Natural killer cell treated with Interleukin-12 subunit alpha and Interleukin-12 subunit beta and Interleukin-15 and Interleukin-18, amount 100 ng/mL, for 72 hours (primary cell): Measurements from ENCODE around the gene YWHAQ. TPM values are rescaled to one million over a fixed set of nuclear protein-coding genes. Genes with fewer than 3 reads are reported as not detected.
A peak's percentile ranks its signal among the peaks of the same experiment; 100 is the strongest.

Experiments
- ATAC-seq, 2 donors: fragments of 150-1000 bp; cut with Tn5 transposase in 1 of 2; sonication (Bioruptor Pico), chemical (Tn5 transposase) in 1 of 2; 2 replicates each; pipeline ENCODE4 v1.10.0; 2021
- DNase-seq: peaks from one replicate; pipeline ENCODE4 v3.0.0; 2022; ENCODE audit warnings: low spot score
- H3K27ac Mint-ChIP-seq, 2 donors: 1 replicate in 1 of 2; 2 replicates in 1 of 2; pipeline ENCODE4 v1.8.0; 2022; ENCODE audit warnings: mixed read lengths in 2 of 2, mild to moderate bottlenecking in 1 of 2, moderate library complexity in 1 of 2
- H3K27me3 Mint-ChIP-seq, 2 donors: 1 replicate in 1 of 2; 2 replicates in 1 of 2; pipeline ENCODE4 v1.8.0; 2022; ENCODE audit warnings: mixed read lengths in 2 of 2
- H3K36me3 Mint-ChIP-seq: one replicate; pipeline ENCODE4 v1.8.0; 2022; ENCODE audit warnings: mixed read lengths
- H3K4me1 Mint-ChIP-seq, 2 donors: 1 replicate in 1 of 2; 2 replicates in 1 of 2; pipeline ENCODE4 v1.8.0; 2022; ENCODE audit warnings: low read depth in 2 of 2, mixed read lengths in 2 of 2, mild to moderate bottlenecking in 1 of 2
- H3K4me3 Mint-ChIP-seq: one replicate; pipeline ENCODE4 v1.8.0; 2022; ENCODE audit warnings: mixed read lengths
- H3K9me3 Mint-ChIP-seq: 2 replicates; pipeline ENCODE4 v1.8.0; 2022; ENCODE audit warnings: mixed read lengths
- total RNA-seq, 2 donors: library from RNA; stranded (reverse); gene quantifications; one replicate each; pipeline ENCODE4 v1.2.3, GENCODE V29; 2022

YWHAQ gene
- total RNA-seq, 2 donors from 2014 or later, result 221 to 318 TPM

DNA sequence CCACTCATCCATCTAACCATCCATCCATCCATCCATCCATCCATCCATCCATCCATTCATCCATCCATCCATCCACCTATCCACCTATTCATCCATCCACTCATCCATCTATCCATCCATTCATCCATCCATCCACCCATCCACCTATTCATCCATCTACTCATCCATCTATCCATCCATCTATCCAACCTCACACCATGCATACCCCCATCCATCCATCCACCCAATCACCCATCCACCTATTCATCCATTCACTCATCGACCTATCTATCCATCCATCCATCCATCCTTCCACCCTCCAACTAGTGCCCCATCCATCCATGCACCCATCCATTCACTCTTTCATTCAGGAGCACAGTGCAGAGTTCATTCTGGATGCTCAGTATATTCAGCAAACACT, 21.5 kb upstream of the YWHAQ start:
- Mint-ChIP-seq H3K27ac (no peak overlapping the region), H3K4me1 (peaks cover 41 to 53% of the 10 kb centered on the region in 2 donors), H3K4me3 (no peak overlapping the region), H3K27me3 (peaks cover 2 to 5% of the 10 kb centered on the region in 2 donors), H3K36me3 (no peaks in the 10 kb centered on the region), H3K9me3 (peaks cover 5% of the 10 kb centered on the region)
- DNase-seq, result no peak
- no peak for ATAC-seq

DNA sequence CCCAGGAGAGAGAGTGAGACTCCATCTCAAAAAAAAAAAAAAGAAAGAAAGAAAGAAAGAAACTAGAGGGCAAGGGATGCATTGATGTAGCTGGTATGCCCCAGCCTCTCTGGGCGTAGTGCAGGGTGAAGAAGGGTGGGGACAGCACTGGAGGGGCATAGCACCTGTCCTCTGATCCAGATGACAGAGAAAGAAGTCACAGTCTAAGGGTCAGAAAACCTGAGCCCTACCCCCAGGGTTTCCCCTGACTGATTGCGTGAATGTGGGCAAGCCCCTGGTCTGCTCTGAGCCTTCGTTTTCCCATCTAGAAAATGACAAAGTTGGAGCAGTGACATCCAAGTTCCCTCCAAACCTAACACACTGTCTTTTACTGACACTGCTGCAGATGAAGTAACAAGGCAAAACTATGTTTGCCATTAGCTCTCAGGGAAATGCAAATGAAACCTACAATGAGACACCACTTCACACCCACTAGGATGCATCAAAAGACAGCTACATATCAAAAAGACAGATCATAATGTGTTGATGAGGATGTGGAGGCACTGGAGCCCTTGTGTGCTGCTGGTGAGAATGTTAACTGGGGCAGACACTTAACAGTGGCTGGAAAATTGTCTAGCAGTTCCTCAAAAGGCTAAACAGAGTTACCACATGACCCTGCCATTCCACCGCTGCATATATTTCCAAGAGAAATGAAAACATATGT, 19.5 kb upstream of the YWHAQ start:
- no peaks in the 10 kb centered on the region for H3K36me3 Mint-ChIP-seq
- no peak for DNase-seq
- H3K4me1 Mint-ChIP-seq, result peaks cover 30 to 38% of the 10 kb centered on the region in 2 donors
- H3K4me3 Mint-ChIP-seq, result peak overlapping the region; percentile 21
- ATAC-seq, result peak; percentile 43 to 76
- peaks cover 5% of the 10 kb centered on the region for H3K9me3 Mint-ChIP-seq
- peak overlapping the region; percentile 37 to 41 for H3K27ac Mint-ChIP-seq
- peaks cover 5 to 6% of the 10 kb centered on the region in 2 donors for H3K27me3 Mint-ChIP-seq

DNA sequence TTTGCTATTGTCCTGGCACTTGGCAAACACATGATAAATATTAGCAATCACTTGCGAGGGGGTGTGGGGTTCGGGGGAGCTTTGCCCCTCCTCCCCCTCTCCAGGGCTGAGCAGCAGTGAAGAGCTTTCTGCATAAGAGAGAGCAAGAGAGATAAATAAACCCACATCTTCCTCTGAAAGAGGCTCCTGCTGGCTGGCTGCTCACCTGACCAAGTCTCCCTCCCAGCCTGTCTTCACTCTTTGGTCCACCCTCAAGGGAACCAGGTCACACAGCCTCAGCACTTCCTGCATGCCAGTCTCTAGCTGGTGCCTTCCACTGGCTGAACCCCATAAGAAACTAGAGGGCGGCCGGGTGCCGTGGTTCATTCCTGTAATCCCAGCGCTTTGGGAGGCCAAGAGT, 18.5 kb upstream of the YWHAQ start:
- Mint-ChIP-seq H3K4me3 (no peak overlapping the region), H3K36me3 (no peaks in the 10 kb centered on the region), H3K4me1 (peaks cover 25 to 31% of the 10 kb centered on the region in 2 donors), H3K27ac (peak overlapping the region in 1 of 2 donors; percentile 14), H3K27me3 (peaks cover 4 to 5% of the 10 kb centered on the region in 2 donors), H3K9me3 (peaks cover 5% of the 10 kb centered on the region)
- ATAC-seq (no peak), DNase-seq (no peak)

DNA sequence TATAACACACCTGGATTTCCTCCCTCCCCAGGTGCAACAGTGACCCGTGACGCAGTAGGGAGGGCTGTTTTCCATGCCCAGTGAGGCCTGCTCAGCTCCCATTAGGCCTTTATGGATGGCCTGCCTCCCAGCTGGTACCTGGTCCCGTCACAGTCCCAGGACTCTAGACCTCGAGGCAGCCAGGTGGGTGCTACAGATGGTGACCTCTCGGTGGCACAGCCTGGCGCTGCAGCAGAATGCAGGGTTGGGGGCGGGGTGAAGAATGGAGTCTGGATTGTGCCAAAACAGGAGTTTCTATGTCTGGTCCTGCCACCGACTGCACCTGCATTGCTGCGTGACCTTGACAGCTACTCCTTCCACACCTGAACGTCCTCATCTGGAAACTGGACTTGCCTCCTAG, 18.0 kb upstream of the YWHAQ start:
- peak overlapping the region in 1 of 2 donors; percentile 14 for H3K27ac Mint-ChIP-seq

DNA sequence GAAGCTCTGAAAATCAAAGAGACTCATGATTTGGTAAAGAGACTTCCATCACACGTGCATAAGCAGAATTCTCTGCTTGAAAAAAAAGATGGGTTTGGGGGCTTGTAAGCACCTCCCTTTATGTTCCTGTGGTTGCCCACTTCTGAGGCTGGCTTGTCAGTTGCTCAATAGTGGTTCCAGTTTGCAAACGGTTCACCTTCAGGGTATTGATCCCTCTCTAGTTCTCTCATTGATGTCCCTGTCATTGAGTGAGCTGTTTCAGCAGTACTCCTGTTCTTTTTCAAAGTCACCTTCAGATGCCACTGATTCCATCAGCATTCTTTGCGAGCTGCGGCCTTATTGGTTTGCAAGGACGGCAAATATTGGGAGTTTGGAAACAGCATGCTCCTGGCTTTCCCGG, 17.1 kb upstream of the YWHAQ start:
- Mint-ChIP-seq H3K4me1 (peaks cover 27 to 32% of the 10 kb centered on the region in 2 donors), H3K27me3 (peaks cover 5 to 10% of the 10 kb centered on the region in 2 donors), H3K4me3 (no peak overlapping the region), H3K9me3 (peaks cover 5% of the 10 kb centered on the region), H3K27ac (no peak overlapping the region), H3K36me3 (no peaks in the 10 kb centered on the region)
- ATAC-seq (no peak), DNase-seq (no peak)

More for the DNA sequence above, 18.0 kb upstream of the YWHAQ start:
- no peak overlapping the region for H3K4me3 Mint-ChIP-seq
- peaks cover 5% of the 10 kb centered on the region for H3K9me3 Mint-ChIP-seq
- DNase-seq, result no peak
- H3K27me3 Mint-ChIP-seq, result peaks cover 5 to 6% of the 10 kb centered on the region in 2 donors
- H3K36me3 Mint-ChIP-seq, result no peaks in the 10 kb centered on the region
- H3K4me1 Mint-ChIP-seq, result peaks cover 24 to 29% of the 10 kb centered on the region in 2 donors
- no peak for ATAC-seq

DNA sequence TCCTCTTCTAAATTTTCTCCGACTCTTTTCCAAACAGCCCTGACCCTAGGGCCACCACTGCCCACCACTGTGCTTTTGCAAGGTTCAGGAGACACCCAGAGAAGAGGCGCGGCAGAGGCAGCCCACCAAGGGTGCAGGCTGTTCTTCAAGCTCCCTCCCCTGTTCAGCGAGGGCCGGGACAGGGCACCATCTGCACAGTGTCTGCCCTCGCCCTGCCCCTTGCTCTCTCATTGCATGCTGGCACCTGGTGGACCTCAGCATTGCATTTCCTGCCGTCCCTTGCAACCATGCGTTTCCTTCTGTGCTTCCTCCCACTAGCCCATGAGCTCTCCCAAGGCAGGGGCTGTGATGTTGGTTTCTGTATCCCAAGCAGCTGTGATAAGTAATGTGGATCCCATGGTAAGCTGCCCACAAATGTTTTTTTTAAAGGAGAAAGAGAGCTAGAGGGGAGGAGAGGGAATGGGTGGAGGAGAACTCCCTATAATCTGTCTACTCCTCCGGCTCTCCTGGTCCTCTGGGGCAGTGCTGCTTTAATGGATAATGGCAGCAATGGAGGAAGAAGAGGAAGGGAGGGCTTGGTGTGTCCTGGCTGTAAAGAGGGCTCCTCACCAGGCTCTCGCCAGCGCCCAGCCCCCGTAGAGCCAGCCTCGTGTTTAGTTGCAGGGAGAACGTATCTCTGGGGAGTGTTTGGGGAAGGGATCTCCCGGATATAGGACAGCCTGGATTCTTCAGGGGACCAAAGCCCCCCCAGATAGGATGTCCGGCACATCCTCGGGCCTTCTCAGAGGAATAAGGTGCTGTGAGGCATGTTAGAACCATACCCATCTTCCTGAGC, 15.6 kb upstream of the YWHAQ start:
- Mint-ChIP-seq H3K9me3 (no peaks in the 10 kb centered on the region), H3K27ac (no peak overlapping the region), H3K36me3 (no peaks in the 10 kb centered on the region), H3K27me3 (peaks cover 0 to 10% of the 10 kb centered on the region in 2 donors), H3K4me1 (peaks cover 30 to 37% of the 10 kb centered on the region in 2 donors), H3K4me3 (no peak overlapping the region)
- DNase-seq, result no peak
- no peak for ATAC-seq

DNA sequence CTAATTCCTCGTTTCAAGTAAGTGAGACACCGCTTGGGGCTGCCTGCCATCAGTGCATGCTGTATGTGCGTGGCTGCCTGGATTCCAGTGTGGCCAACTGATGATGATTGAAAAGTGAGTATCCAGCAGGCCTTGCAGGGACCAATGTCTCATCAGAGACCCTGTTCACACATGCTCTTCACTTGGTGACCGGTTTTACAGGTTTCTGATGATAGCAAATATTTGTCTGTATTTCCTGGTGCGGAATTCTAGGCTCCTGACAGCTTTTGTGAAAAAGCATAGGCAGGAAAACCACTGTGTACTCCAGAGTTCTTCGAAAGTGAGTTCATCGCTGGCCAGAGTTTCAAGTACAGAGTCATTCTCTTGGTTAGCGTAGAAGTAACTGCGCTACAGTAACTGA, 13.8 kb upstream of the YWHAQ start:
- Mint-ChIP-seq H3K36me3 (no peaks in the 10 kb centered on the region), H3K27ac (no peak overlapping the region), H3K4me1 (peaks cover 25 to 35% of the 10 kb centered on the region in 2 donors), H3K27me3 (peaks cover 0 to 16% of the 10 kb centered on the region in 2 donors), H3K4me3 (no peak overlapping the region), H3K9me3 (no peaks in the 10 kb centered on the region)
- ATAC-seq, result no peak
- no peak for DNase-seq

DNA sequence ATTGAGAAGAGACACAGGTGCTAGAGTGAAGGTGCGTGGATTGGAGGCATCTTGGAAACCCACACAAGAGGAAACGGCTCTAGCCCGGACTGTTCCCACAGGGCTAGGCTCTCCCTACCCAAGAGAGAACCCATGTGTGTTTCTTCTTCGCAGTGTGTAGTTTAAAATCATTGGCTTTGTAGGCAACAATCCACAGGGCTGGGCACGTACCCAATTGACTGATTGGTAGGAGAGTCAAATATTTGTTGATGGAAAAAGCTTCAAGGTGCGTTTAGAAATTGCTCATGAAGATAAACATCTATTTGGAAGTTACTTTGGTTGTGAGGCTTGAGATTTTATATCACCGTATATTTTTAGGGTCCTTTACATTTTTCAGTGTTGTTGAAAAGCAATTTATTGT, 13.2 kb upstream of the YWHAQ start:
- no peaks in the 10 kb centered on the region for H3K36me3 Mint-ChIP-seq
- H3K27me3 Mint-ChIP-seq, result peaks cover 0 to 16% of the 10 kb centered on the region in 2 donors
- no peak for DNase-seq
- no peak for ATAC-seq
- H3K9me3 Mint-ChIP-seq, result no peaks in the 10 kb centered on the region
- no peak overlapping the region for H3K4me3 Mint-ChIP-seq
- H3K4me1 Mint-ChIP-seq, result peaks cover 26 to 35% of the 10 kb centered on the region in 2 donors
- H3K27ac Mint-ChIP-seq, result peak overlapping the region in 1 of 2 donors; percentile 35

DNA sequence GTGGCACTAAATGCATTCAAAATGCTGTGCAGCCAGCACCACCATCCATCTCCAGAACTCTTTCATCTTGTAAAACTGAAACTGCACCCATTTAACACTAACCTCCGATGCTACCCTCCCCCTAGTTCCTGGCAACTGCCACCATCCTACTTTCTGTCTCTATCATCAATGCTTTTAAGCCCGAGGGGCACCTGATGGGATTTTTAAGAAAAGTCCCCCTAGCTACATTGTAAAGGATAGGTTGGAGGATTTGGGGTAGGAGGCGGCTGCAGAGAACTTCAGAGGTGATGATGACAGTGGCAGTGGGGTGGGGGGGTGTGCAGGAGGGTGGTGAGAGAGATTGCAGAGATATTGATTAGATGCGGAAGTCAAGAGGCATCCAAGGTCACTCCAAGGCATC, 10.8 kb upstream of the YWHAQ start:
- H3K27me3 Mint-ChIP-seq, result peaks cover 0 to 12% of the 10 kb centered on the region in 2 donors
- peaks cover 27 to 40% of the 10 kb centered on the region in 2 donors for H3K4me1 Mint-ChIP-seq
- H3K36me3 Mint-ChIP-seq, result no peaks in the 10 kb centered on the region
- DNase-seq (peak; percentile 64), ATAC-seq (peak; percentile 85 to 87)
- no peaks in the 10 kb centered on the region for H3K9me3 Mint-ChIP-seq
- peak overlapping the region; percentile 70 for H3K4me3 Mint-ChIP-seq
- H3K27ac Mint-ChIP-seq, result peak overlapping the region; percentile 48 to 74

DNA sequence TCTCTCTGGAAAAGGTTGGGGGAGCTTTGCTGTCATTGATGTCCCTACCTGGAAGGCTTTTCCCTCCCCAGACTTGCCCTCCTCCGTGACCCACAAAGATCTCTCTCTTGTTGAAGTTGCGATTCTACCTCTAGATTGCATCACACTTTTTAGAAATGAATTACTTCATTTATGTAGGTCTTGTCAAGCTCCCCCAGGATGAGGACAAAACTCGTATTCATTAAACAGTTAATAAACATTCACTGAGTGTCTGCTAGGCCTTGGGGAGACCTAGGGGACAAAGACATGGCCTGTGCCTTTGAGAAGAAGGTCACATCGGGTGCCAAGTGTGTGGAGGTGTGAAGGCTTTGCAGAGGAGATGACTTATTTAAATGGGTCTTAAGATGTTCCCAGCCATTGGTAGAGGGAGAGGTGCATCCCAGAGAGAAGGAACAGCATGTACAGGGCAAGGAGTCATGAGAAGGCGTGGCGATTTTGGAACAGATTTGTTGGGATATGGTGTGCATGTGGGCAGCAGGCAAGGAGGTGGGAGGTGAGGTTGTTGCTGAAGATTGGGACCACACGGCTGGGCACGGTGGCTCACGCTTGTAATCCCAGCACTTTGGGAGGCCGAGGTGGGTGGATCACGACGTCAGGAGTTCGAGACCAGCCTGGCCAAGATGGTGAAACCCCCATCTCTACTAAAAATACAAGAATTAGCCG, 9.8 kb upstream of the YWHAQ start:
- no peak for ATAC-seq
- Mint-ChIP-seq H3K4me1 (peaks cover 30 to 40% of the 10 kb centered on the region in 2 donors), H3K27me3 (peaks cover 0 to 12% of the 10 kb centered on the region in 2 donors), H3K9me3 (no peaks in the 10 kb centered on the region), H3K4me3 (peak overlapping the region; percentile 74), H3K27ac (peak overlapping the region; percentile 19 to 38), H3K36me3 (no peaks in the 10 kb centered on the region)
- no peak for DNase-seq

DNA sequence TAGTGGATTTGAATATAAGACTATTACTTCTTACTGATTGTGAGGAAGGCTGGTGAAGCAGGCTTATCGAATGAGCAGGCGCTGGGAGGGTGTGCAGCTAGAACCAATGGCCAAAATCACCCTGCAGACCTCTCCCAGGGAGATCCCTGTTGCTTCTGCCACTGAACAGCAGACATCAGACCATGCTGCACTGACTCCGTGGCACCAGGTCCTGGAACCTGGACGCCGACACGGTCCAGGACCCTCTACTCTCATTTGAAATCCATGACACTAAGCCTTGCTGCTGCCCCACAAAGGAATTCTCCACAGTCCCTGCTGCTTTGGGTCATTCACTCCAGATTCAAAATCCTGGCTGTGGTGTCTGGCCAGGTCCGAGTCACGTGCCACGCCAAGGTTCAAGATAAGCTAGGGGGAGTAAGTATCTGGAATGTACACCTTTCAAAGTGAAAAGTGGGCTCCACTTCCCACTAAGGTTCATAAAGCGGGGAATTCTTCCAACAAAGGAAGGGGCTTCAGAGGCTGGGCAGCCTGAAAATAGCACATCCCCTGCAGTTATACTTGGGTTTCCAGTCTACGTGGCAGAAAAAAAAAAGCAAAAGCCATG, 9.0 kb upstream of the YWHAQ start:
- H3K36me3 Mint-ChIP-seq, result no peaks in the 10 kb centered on the region
- peak overlapping the region in 1 of 2 donors; percentile 19 for H3K27ac Mint-ChIP-seq
- H3K4me1 Mint-ChIP-seq, result peaks cover 30 to 40% of the 10 kb centered on the region in 2 donors
- DNase-seq, result no peak
- H3K9me3 Mint-ChIP-seq, result no peaks in the 10 kb centered on the region
- peaks cover 0 to 12% of the 10 kb centered on the region in 2 donors for H3K27me3 Mint-ChIP-seq
- H3K4me3 Mint-ChIP-seq, result no peak overlapping the region
- ATAC-seq, result no peak

DNA sequence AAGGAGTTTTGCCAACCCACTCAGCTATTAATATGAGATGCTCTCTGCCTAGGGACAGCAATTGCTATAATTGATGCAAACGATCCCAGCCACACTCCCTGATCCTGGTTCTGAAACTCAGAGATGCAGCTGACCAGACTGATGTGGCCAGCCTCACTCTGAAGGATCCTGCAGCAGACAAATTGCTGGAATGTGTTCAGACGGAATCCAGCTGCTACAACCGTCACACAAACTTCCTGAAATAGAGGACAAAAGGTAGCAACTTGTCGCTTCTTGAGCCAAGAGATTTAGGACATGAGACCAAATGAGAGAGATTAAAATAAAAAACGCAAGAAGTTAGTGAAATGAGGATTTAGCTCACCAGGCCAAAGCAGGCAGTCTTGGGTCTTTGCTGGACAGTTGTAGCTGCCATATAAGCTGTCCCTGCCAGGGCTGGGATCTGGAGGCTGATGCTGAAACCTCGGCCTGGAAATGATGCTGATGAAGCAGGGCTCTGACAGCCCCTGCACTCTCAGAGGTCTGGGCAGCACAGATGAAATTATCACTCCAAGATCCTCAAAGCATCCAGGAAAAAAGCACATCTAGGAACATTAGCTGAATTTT, 8.3 kb upstream of the YWHAQ start:
- no peak overlapping the region for H3K4me3 Mint-ChIP-seq
- no peaks in the 10 kb centered on the region for H3K36me3 Mint-ChIP-seq
- H3K4me1 Mint-ChIP-seq, result peaks cover 30 to 40% of the 10 kb centered on the region in 2 donors
- no peak for DNase-seq
- H3K9me3 Mint-ChIP-seq, result no peaks in the 10 kb centered on the region
- H3K27me3 Mint-ChIP-seq, result peaks cover 0 to 12% of the 10 kb centered on the region in 2 donors
- H3K27ac Mint-ChIP-seq, result no peak overlapping the region
- no peak for ATAC-seq

DNA sequence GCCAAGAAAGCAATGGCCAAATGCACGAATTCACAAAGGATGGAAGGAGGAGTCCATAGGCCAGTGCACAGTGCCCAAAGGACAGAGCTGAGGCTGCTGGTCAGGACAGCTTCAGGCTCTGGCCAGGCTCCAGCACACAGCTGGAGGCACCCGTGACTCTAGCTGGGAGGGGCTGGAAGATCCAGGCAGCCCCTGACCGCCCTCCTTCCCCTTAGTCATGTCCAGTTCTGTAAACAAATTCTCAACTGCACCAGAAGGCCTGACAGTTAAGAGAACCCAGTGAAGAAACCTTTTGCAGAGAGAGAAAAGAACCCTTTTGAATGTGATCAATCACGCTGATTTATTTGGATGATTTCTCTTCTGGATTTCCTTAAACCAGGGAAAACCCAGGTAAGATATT, 7.7 kb upstream of the YWHAQ start:
- H3K9me3 Mint-ChIP-seq, result no peaks in the 10 kb centered on the region
- no peak for ATAC-seq

More for the DNA sequence above, 7.7 kb upstream of the YWHAQ start:
- peaks cover 26 to 35% of the 10 kb centered on the region in 2 donors for H3K4me1 Mint-ChIP-seq
- no peak overlapping the region for H3K27ac Mint-ChIP-seq
- H3K27me3 Mint-ChIP-seq, result peaks cover 0 to 7% of the 10 kb centered on the region in 2 donors
- no peak for DNase-seq
- no peak overlapping the region for H3K4me3 Mint-ChIP-seq
- no peaks in the 10 kb centered on the region for H3K36me3 Mint-ChIP-seq
